GM12892 (cell line): ENCODE data around the gene IDH3G.

ENCODE experiments used
- POLR2A ChIP-seq: IDR thresholded peaks from 2 replicates; pipeline ENCODE4 v1.6.1; 2011; ENCODE audit warnings: low read depth, low read length, control low read depth
- POLR2AphosphoS5 ChIP-seq: IDR thresholded peaks from 2 replicates; pipeline ENCODE4 v1.6.1; 2011; ENCODE audit warnings: low read depth, low read length, control low read depth
- TAF1 ChIP-seq: IDR thresholded peaks from 2 replicates; pipeline ENCODE4 v1.6.1; 2011; ENCODE audit warnings: low read depth, mild to moderate bottlenecking, control low read depth, low read length, borderline replicate concordance

GRCh38 chrX:153805436-153805835 is 11.3 kb upstream of the IDH3G start:
- TF ChIP-seq TAF1 = no peak
- no peak for TF ChIP-seq POLR2AphosphoS5
- TF ChIP-seq POLR2A = no peak
